Activated CD8-positive, alpha-beta memory T cell treated with anti-CD3 and anti-CD28 coated beads, Interleukin-2, amount 50 U/mL, for 1 hour (primary cell): Measurements from ENCODE around the gene MRPS22.
"Not testable (repeated sequence)": the region's sequence is repeated elsewhere in the genome, so short reads cannot be mapped to it uniquely, and the experiment has no call there.

ENCODE experiments used
- DNase-seq: peaks from one replicate; pipeline ENCODE4 v3.0.0-alpha.2; 2020; ENCODE audit errors: extremely low read depth

MRPS22 gene

DNA sequence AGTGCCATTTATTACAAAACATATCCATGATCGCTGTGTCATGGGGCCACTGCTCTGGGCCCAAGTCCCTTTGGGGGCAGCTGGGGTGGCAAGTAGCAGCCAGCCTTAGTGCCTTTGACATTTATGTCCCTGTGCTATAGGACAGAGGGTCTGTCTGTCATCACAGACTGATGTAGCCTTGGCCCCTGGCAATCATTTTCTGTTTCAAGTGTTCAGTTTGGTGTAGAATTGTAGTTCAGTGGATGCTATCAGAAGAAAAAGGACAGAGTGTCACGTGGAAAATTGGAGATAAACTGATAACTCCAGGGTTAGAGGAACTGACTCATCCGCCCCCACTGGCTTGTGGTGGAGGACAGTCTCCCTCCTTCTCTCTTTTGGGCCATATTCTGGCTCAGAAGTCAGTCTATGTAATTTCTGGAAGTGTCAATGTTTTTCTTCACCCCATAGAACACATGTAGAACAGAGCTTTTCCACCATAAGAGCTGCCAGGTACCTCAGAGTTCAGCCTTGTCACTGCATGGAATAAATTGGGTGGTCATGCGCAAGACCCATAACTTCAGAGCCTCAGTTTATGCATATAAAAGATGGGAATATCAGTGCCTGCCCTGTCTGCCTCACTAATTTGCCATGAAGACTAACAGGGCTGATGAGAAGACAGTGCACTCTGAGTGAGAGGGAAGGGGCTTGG lies 4.5 kb upstream of the MRPS22 start:
- no peak for DNase-seq

DNA sequence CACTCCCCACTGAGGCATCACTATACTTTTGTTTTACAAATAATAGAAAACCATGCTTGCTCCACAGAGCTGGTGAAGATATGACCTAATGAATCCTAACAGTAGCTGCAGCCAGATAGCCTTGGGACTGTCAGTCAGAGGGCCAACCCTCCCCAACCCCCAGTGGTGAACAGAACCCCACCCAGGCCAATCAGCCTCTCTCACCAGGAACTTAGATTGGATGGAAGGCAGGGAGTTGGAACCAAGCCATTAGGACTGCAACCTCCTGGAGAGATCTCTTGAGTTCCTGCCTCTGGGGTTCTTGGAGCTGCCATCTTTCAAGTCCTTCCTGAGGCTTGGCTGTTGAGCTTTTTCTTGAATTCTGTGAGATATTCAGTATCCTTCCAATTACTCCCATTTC lies 3.0 kb upstream of the MRPS22 start:
- DNase-seq: no peak

DNA sequence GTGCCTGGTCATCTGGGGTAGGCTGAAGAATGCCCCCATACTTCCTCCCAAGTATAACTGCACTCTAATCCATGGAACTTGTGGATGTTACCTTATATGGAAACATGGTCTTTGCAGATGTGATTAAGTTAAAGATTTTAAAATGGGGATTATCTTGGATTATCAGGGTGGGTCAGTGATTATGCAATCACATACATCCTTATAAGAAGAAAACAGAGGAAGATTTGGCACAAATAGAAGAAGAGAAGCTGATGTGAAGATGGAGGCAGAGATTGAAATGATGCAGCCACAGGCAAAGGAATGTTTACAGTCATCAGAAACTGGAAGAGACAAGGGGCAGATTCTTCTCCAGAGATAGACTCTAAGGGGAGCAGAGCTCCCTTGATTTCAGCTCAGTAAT lies 1.8 kb upstream of the MRPS22 start:
- no peak for DNase-seq

DNA sequence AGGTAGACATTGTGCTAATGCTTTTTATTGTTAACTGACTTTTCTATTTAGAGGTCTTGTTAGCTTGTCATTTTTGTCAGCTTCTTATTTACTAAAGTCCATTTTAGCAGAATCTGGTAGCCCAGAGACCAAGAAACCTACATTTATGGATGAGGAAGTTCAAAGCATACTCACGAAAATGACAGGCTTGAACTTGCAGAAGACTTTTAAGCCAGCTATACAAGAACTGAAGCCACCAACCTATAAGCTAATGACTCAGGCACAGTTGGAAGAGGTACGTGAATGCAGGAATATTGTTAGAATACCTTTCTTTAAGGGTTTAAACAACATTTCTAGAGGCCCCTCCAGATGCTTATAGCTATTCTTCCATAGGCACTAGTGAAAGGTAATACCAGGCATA lies 3.0 kb downstream of the MRPS22 start:
- no peak for DNase-seq

DNA sequence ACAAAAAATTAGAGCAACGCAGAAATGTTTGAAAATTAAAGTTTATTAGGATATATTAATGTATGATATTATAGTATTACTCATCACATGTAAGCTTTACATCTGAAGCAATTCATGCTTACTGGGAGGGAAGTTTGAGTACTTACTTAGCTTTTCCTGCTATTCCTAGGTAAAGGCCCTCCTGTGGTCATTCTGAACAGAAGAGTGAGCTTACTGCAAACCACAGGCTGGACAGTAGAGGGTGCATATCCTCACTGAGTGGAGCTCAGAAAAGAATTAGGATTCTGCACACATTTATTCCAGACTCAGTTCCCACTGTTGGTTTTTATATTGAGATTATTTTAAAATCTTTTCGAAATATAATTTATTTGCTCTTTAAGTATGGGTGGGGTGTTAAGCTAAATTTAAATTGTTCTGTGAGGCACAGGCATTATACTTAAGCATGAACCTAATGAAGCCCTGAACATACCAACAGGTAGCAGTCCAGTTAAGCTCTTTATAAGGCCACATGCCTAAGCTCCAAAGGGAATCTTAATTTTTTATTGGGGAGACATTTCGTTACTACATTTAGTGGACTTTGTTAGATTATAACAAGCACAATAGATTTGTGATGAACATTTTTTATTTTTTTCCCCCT lies 10.2 kb downstream of the MRPS22 start:
- no peak for DNase-seq

DNA sequence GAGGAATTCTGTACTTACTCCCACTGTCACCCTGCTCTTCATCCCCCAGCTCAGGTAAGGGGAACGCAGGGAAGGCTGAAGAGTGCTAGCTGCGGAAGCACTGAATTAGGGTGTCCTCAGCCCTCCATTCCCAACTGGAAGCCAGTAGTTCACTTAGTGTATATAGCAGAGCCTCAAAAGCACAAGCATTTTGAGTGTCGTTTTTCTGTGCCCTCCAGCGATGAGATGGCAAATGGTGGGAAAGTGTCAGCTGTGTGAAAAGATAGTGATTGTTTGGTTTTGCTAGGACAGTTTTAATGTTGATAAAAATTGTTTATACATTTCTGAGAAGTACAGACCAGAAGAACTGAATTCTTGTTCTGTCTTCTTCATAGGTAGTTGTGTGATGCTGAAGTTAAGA lies 10.8 kb downstream of the MRPS22 start:
- DNase-seq: no peak

DNA sequence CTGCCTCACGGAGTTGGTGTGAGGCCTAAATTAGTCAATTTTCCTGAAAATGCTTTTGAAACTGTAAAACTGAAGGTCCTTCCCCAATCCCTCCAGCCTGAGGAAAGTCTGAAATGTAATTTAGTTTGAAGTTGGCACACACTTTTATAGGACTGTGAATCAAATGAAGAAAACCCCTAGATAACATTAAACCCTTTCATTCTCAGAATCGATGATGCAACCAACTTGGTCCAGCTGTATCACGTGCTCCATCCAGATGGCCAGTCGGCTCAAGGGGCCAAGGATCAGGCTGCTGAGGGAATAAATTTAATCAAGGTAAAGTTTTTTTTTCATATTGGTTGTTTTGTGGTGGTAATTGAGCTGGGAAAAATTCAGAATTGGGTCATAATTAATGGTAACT lies 11.7 kb downstream of the MRPS22 start:
- DNase-seq: no peak

DNA sequence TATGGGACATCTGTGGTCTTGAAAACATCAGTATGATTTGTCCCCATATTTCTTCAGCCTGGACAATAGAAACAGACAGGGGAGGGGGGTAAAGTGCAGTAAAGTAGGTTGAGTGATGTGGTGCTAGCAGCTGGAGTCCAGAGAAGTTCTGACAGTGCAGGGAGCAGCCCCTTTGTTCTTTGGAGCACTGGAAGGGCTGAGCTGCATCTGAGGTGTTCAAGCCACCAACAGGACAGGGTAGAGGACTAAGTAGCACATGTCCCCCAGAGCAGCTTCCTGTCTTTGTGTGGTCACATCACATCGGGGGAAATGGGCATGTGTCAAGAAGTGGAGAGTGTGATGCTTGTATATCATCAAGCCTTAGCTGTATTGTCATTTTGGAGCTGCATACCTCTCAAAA lies 12.1 kb downstream of the MRPS22 start:
- no peak for DNase-seq

DNA sequence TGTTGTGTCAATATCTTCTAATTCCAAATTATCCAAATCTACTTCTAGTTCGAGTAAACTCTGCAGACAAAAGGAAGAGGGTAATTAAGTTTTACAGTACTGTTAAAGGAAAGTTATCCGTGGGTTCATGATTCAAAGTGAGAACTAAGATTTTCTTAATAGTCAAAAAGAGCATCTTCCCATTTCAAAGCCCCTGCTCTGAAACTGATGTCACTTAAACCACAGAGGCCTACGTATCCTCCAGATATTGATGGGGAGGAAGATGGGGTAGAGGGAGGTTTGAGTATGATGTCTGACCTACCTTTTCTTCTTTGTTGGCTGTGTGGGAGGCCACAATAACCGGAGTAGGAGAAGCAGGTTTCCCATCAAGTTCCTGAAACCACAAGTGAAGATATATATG lies 14.1 kb downstream of the MRPS22 start:
- DNase-seq: no peak

DNA sequence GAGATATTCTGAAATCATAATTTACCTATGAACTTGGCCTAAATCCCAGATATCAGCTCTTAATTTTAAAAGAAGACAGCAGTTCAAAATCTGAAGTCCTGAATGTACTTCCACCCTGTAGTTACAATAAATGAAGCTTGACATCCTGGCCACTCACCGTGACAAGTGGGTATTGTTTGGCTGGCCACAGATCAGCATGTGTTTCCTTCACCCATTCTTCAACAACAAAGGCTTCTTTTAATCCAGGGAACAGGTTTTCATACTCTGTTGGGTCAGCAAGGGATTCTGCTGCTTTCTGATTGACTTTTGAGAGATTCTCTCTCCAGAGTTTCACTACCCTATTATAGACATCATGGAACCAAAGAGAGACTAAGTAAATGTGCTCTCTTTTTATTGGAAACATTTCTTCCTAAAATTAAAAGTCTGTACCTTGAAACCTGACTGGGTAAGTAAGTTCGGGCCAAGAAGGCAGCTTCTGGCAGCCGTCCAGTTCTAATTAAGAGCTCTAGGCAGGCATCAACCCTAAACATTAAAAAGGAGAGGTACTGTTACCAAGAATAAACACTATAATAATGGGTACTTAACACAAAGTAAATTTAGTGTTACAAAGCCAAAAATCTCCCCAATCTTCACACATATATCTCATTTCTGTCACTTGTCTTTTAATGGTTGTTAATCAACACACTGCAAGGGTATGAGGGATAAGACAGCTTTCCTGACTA lies 15.2 kb downstream of the MRPS22 start:
- DNase-seq: no peak

DNA sequence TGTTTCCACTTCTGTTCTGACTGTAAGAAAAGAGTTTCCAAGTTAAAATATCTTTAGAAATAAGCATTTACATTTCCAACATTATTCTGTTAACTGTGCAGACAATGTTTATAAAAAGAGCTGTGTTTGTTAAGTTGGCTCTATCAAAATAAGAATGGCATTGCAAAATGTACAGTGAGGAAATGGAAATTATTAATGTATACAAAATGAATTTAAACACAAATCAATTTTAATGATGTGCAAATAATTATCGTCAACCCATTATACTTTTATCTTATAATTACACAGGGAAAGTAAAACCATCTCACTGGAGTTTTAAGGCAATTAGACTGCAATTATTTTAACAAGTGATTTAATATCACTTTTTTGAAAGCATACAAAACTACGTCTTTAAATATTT lies 17.5 kb downstream of the MRPS22 start:
- DNase-seq: no peak

DNA sequence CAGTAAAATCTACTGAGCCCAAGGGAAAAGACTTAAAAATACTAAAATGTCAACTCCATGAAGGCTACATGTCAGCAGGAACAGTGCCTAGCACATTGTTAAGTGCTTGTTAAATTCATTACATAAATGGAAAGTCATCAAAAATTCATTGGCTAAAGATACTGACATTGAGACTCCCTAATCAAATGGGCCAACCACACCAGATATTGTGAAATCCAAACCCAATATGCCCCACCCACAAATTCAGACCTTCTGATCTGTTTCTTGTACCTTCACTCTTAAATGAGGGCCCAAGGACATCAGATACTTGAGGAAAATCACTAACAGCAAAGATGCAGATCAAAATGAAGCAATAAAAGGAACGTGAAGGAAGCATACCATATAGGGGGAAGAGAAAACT lies 20.7 kb downstream of the MRPS22 start:
- no peak for DNase-seq

DNA sequence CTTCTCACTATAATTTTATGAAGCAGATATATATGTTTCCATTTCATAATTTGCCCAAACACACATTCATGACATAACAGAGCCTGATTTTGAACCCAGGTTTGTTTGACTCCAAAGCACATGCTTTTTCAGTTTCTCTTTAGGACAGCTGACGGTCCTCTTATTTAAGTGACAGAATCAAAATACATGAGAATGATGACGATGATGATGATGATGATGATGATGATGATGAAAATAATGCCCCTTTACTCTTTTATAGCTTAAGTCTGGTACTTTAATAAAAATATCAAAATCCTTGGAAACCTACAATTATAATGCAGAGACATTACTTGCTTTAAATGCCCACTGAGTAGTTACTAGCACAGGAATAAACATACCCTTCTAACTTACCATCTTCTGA lies 30.3 kb downstream of the MRPS22 start:
- DNase-seq: no peak

DNA sequence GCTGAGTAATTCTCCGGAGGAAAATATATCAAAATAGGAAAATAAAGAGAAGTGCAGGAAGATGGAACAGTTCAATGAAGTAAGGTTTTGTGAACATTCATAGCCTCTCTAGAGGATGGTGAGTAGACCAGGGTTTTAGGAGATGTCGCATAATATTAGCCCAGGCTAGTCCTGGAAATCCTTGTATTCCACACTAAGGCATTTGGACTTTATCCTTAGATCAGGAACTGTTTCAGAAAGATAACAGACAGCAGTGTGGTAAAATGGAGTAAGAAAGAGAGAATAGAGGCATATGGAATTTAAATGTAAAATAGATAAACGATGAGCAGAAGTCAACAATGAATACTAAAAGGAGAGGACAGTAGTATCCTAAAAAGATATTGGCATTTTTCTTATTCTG lies 33.6 kb downstream of the MRPS22 start:
- DNase-seq: no peak

DNA sequence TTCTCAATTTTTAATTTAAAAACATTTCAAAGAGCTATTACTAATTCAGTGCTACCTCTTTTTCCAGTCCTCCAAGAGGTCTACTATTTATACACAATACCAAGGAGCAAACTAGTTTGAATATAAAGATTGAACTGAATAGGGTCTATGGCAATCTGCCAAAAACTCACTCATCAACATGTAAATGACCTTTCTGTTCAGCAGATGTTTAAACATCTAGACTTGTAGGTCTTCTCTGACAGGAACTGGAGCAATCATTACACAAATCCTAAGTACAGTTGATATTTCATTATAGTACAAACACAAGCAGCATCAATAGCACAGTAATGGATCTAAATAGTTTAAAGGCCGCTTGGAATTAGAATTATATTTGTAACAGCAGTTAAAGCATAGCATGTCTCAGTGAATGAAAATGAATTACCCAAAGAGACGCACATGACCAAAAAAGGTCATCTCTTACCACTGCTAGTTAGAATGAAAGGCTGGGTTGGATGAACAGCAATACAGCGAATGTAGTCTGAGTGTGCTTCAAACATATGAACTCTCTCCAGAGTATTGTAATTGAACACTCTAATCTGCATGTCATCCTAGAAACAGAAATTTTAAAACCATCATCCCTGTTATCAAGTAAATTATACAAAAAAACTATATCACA lies 34.9 kb downstream of the MRPS22 start:
- DNase-seq: no peak

DNA sequence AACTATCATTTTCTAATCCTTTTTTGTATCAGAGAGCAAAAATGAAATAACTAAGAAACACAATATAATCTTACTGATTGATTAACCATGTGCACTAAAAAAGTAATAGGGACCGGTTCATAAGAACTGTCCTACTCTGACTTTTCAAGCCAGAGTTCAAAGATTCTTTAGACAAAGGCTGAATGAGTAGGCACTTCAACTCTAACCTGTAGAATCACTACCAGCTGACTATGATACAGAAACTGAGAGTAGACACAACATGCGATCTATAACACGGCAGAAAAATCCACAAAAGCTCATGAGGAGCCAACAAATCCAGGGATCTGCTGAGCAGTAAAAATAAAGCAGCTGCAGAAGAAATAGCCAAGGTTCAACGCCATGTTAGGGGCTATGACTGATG lies 36.8 kb downstream of the MRPS22 start:
- DNase-seq: no peak

DNA sequence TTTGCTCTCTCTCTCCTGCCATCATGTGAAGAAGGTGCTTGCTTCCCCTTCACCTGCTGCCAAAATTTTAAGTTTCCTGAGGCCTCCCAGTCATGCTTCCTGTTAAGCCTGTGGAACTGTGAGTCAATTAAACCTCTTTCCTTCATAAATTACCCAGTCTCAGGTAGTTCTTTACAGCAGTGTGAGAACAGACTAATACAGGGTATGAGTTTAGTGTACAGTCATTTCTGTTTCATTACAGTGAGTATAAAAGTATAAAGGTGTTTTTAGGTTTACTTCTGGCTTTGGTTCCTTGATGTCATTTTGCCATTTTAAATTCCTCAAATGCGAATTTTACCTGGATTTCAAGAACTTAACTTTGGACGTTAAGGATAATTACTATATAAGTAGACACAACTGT lies 38.5 kb downstream of the MRPS22 start:
- not testable (repeated sequence) for DNase-seq

DNA sequence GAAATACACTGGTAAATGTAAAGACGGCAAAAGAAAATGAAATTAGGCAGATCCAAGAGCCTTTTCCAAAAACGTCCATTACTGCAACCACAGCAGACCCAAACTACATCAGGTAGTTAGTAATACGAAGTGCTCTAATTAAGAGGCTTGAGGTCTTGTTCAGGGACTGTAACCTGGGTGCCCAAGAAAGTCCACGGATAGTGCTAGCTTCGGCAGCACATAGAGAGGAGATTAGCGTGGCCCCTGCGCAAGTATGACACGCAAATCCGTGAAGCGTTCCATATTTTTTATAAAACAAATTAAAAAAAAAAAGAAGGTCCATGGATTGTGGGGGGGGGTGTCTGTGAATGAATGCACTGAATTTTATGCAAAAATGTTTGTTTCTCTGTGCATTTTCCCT lies 44.3 kb downstream of the MRPS22 start:
- DNase-seq: no peak

DNA sequence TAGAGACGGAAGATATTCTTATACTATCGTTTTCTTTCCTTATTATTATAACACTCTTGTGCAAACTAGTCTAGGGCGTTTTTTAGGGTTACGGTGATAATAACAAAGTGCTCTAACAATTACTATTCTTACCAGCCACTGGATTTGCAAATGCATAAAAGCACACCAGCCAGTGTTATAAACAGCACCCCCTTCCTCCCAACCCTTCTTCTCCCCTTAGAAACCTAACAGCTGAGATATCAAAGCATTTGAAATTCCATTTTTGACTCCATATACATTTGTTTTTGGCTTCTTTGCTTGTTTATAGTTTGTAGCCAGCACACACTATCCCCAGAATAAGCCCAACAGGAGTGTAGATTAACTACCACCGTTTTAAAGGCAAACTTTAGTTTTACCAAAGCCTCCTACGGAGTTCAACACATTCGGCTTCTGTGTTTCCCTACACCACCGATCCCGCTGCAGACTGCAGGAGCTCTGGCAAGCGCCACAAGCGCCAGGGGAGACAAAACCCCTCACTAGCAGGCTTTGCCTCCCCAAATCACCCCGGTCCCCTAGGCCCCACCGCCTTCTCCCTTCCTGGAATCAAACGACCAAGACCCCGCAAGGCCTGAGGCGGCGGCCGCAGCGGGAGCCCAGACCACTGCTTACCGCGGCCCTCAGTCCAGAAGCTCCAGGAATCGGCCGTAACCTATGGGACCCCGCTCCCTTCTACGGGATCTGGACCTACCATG lies 45.2 kb downstream of the MRPS22 start:
- DNase-seq: no peak

DNA sequence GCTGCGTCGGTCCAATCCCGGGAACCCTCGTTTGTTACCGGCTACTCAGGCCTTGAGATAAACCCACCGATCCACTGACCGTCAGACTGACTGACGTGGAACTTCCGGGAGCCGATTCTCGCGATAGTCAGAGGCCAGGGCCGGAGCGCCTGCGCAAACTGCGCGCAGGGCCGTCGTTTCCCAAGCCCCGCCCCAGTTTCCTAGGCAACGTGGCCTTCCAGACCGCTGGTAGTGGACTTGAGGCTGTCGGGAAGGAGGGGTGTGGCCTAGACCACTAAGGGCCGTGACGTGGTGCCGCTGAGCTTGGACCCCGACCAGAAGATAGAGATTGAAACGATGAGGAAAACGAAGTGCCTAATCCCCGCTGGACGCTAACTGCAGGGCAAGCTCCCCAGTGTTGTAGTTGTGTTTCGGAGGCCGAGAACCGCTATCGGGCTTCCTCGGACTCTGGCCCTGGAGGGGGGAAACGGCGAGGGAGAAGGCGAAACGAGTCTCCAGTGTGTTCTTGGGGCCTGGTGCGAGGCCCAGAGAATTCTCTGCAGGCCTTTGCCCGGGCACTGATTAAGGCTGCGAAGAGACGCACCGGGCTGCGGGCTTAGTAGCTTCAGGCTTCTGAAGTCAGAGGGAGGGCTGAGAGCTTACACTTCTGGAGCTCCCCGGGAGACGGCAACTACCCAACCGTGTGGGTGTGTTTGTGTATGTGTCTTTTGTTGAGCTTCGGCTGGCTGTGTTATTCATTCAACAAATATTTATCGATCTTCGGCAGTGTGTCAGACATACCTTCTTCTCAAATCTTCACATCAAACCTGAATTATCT lies 45.9 kb downstream of the MRPS22 start, which contains the start of gene COPB2:
Gene COPB2, minus strand, starts transcription at position 96 of the 817 bp plus-strand sequence. CDS start 97 bp downstream, outside the sequence.
- peak; percentile 89 for DNase-seq

DNA sequence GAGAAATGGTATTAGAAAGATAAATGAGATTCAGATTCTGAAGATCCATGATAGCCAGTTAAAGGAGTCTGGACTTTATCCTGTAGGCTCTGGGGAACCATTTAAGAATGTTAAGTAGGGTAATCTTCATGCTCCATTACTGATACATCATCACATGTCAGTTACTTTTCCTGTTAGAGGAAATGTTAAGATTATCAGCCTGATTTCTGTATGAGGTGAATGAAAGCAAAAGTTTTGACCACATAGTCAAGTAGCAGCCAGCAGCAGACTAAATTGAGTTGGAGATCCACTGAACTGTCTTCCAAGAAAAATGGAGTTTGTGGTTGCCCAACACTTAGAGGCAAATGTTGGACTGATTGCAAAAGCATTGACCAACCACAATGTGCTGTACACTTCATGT lies 50.3 kb downstream of the MRPS22 start:
- no peak for DNase-seq
